NCI-H2171 treated with DMSO at 0.1 percent for 48 hours (cell line): Measurements from ENCODE around the gene CORO2B.

Experiments used
- DNase-seq: peaks from one replicate; lab custom pipeline; 2025; lab: John Stamatoyannopoulos, UW

The CORO2B gene, protein sequence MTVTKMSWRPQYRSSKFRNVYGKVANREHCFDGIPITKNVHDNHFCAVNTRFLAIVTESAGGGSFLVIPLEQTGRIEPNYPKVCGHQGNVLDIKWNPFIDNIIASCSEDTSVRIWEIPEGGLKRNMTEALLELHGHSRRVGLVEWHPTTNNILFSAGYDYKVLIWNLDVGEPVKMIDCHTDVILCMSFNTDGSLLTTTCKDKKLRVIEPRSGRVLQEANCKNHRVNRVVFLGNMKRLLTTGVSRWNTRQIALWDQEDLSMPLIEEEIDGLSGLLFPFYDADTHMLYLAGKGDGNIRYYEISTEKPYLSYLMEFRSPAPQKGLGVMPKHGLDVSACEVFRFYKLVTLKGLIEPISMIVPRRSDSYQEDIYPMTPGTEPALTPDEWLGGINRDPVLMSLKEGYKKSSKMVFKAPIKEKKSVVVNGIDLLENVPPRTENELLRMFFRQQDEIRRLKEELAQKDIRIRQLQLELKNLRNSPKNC

DNA sequence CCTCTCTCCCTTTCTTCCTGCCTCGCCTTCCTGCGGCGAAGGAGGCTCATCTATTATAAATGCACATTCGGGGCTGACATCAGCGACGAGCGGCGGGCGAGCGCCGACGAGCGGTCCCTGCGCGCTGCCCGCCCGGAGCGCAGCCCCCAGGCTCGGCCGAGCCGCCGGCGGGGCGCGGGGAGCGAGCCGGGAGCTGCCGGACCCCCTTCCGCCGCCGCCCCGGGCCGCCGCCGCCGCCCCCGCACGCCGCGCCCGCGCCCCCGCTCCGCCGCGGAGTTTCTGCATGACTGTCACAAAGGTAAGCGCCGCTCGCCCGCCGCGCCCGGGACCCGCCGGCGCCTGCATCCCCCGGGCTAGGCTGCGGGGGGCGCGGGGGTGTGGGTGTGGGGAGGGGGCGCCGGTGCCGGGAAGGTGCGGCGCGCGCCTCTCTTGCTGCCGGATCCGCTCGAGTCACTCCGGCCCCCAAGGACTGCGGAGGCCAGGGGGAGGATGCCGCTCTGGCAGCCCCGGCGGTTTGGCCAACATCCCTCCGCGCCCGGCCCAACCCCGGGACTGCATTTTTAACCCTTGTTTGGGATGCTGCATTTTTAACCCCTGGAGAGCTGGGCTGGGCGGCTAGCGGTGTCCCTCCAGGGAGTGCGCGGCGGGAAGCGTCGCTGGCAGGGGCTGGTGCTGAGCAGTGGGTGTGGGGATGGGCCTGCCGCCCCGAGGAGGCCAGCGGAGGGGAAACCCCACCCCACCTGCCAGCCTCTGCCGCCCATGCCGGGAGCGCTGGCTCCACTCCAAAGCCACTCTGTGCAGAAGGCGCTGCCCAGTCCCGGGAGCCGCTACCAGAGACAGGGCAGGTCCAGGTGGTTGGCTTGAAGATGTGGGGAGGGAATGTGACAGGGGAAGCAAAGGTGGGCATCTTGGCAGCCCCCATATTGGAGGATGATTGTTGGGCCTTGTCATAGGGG, at the start of gene CORO2B:
Gene CORO2B (plus strand): TSS at position 14 of the 956 bp plus-strand sequence. CDS start 270 bp downstream, at position 284.
- DNase-seq, result peak; percentile 53

DNA sequence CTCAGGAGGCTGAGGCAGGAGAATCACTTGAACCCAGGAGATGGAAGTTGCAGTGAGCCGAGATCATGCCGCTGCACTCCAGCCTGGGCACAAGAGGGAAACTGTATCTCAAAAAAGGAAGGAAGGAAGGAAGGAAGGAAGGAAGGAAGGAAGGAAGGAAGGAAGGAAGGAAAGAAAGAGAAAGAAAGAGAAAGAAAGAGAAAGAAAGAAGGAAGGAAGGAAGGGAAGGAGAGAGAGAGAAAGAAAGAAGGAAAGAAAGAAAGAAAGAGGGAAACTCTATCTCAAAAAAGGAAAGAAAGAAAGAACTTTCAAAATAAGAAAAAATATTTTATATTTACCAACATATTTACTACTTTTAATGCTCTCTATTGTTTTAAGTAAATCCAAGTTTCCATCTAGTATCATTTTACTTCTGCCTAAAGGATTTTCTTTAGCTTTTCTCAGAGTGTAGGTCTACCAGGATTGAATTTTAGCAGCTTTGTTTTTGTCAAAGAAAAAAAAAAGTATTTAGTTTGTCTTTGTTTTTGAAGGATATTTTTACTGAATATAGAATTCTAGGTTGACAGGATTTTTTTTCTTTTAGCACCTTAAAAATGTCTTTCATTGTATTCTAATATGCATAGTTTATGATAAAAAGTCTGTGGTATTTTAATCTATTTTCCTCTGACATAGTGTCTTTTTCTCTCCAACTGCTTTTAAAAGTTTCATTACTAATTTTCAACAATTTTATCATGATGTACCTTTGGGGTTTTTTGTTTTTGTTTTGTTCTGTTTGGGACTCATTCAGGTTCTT, 47.2 kb upstream of the CORO2B start:
- no peak for DNase-seq

DNA sequence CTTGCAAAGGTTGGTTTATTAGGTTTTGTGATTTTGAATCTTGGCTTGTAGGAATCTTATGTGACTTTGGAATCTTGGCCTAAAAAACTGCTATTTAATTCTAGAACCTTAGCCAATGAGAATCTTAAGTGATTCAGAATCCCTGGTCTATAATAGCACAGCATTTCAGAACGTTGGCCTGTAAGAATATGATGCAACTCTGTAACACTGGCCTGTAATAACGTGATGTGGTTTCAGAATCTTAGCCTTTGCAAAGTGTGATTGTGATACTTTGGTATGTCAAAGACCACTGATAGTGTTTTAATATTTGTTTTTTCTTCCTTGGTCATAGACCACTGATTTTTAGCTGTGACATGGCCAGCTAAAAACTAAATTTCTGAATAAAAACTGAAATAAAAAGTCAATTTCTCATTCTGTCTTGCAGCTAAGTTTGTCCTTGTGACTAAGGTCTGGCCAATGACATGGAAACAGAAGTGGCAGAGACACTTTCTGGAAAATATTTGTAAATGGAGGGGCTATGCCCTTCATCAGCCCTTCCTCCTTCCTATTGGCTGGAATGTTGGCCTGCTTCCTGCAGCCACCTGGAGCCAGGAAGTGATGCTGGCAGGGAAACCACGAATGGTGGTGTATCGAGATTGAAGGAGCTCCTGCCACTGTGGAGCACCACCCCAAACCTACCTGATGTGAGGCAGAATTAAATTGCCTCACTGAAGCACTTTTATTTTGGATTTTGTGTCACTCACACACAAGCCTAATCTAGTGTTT, 42.3 kb upstream of the CORO2B start:
- no peak for DNase-seq

DNA sequence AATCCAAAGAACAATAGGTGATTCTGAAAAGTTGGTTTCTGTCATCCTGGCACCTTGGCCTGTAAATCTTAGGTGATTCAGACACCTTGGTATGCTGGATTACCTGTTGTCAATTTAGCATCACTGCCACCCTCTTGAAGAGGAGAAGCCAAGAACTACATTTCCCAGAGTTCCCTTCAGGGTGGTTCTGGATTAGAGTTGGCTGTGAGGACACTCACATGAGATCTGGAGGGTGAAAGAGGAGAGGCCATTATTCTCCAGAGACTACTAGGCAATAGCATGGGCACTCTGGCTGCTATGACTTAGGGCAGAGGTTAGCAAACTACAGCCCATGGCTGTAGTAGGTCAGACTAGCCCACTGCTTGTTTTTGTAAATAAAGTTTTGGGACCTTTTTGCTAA, 41.7 kb upstream of the CORO2B start:
- DNase-seq, result no peak

DNA sequence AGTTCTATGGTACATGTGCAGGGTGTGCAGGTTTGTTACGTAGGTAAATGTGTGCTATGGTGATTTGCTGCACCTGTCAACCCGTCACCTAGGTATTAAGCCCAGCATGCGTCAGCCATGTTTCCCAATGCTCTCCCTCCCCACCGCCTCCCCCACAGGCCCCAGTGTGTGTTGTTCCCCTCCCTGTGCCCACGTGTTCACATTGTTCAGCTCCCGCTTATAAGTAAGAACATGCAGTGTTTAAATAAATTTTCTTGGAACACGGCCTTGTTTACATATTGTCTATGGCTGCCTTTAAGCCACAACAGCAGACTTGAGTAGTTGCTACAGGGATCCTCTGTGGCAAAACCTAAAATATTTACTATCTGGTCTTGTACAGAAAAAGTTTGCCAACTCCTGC, 41.3 kb upstream of the CORO2B start:
- DNase-seq, result no peak

DNA sequence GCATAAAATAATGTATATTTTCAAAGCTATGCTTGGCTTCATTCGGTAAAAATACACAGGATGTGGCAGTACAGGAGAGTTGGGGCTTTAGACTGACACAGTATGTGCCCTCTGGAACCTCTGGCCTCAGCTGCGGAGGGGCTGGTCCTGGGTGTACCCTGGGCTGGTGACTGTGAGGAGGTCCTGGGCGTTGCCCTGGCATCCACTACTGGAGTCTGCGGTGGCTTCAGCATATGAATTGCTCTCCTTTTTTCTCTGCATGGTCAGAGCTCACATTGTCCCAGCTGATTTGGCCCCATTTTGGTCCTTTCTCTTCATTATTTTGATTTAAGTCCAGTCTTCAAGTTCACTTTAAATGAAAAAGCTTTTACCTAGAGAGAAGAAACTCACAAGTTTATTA, 40.5 kb upstream of the CORO2B start:
- DNase-seq, result no peak

DNA sequence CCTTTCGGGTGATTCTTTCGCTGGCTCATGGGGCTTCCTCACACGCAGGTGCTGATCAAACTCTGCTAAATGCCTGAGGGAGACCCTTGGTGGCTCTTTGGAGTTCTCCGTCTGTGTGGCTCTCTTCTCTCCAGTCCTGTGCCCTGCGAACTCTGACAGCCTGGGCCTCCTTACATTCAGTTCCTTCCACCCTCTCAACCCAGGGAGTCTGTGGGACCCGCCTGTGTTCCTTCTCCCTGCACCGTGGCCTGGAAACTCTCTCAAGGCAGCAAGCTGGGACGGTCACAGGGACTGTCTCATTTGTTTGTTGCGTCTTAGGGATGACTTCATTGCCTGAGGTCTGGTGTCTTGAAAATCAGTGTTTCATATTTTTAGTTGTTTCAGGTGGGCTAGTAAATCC, 37.0 kb upstream of the CORO2B start:
- DNase-seq, result no peak

DNA sequence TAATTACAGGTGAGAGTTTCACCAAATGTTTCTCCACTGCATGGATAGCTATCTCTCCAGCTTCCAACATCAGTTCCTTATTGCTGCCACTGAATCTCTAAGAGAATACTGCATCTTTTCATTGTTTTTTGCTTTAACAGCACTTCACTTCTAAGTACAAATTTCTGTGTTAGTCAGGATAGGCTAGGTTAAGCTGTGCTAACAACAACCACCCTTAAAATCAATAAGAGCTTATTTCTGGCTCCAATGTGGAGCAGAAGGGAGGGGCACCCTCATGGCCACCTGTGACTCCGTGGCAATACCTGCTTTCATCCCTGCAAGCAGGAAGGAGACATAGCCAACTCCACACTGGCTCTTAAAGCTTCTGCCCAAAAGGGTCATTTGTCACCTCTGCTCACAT, 36.4 kb upstream of the CORO2B start:
- no peak for DNase-seq

DNA sequence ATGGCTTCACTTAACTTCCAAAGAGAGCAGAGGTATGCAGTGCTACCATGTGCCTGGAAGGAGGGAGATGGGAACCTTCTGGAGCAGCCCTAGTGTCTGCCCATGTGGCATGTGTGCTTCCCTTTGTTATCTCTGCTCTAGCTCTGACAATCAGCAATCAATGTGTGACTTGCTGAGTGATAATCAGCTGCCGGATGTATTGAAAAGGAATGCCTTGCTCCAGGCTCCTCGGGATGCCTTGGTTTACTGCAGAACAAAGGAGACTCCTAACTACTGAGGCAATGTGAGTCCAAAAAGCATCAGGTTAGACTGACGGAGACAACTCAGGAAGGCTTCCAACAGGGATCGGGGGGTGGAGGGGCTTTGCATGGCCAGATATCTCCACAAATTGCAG, 36.0 kb upstream of the CORO2B start:
- no peak for DNase-seq

DNA sequence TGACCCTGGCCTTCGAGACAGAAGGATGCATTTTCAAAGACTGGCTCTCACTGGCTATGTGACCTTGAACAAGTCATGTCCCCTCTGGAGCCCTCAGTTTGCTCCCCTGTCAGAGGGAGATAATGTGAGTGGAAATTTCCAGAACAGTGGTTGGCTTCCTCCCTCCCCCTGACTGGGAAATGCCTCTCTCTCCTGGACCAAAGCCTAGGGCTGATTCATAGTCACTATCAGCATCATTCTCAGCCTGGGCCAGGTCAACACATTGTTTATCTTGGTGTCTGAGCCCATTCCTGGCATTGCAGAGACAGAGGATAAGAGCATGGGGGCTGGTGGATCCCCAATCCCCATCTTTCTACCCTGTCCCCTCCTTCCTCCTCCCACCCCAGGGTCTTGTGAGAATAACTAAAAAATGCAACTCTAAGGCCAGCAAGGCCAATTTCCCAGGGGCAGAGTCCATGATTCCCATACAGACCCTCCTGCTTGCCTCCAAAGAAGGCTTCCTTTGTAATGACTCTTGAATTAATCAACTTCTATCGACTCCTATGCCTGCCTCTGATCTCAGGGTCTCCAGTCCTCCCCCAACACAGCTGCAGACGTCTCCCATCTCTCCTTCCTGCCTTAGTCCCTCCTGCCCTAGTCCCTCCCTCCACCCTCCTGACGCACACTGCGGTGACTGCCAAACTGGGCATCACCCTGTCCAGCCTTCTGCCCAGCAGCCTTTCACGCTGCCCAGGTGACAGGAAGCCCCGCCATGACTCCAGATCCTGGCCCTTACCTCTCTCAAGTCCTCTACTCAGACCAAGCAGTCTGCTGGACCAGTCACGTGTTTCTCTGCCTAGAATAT, 35.4 kb upstream of the CORO2B start:
- DNase-seq, result no peak

DNA sequence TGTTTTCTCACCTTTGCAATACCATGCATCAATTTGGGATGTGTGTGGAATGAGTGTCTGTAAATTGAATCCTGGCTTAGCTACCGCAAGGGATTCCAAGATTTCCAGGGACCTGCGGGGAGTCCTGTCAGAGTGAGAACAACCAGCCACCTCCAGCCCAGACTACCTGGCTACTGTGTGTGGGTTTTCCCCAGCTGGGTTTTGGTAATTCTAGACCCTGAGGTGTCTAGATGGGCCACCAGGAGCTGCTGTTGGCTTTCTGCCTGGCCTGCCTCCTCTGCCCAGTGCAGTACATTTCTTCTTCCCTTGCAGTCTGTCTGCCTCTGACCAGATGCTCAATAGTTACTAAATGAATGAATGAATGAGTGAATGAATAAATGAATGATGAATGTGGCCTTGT, 32.5 kb upstream of the CORO2B start:
- no peak for DNase-seq

DNA sequence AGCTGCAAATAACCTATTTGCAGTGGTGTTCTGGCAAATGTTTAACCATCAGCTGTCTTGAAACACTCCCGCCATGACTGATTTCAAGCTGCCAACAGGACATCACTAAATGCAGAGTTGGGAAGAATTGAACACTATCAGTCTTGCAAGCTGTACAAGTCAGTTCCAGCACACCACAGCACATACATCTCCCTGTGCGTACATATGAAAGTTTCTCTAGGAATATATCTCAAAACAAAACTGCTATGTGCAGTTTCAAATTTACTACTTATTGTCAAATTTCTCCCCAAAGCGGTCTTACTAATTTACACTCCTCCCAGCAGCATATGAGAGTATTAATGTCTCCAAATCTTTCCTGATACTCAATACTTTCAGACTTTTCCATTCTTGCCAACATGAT, 30.4 kb upstream of the CORO2B start:
- DNase-seq, result no peak

DNA sequence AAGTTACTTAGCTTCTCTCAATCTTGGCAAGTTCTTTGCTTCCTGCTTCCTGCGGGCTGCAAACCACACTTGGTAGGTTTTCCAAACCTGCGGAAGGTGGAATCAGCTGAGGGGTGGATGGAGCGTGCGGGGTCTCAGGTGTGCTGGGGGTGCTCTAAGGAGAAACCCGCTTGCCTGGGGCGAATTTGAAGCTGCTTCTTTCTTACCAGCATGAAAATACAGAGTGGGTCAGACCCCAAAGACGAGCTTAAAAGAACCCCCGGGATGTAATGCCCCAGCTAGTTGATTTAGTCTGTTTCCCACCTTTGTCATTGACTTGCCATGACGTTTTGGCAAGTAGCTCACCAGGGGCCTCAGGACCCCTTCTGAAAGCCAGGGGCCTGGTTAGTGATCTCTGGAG, 28.8 kb upstream of the CORO2B start:
- DNase-seq, result no peak

DNA sequence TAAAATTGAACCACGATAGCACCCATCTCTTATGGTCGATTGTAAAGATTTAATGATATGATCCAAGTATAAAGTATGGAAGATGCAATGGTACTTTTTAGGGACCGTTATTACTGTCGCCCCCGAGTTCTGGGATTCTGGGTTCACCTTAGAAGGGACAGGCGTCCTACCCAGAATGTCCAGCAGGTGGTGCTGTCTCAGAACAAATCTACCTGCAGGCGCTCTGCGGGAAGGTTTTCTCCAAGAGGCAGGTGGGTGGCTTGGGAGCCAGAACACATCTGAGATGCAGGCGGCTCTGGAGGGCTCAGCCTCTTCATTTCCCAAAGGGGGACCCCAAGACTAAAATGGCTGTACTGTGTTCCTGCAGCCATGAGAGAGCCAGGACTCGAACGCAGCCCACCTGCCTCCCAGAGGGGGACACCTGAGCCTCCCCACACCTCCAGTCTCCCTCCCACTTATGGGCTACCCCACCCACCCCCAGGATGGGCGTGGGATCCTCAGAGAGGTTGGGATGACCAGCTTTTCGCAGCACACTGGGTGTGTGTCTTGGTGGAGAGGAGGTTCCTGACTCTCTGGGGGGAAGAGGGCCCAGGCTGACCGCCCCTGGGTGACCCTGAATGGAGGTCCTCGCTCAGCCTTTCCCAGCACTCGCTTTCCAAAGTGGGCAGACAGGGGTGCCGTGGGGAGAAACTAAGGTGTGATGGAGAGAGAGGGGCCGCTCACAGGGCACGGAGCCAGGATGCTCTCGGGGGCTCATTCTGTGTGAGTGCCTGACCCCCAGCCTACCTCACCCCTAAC, 28.1 kb upstream of the CORO2B start:
- peak; percentile 77 for DNase-seq

DNA sequence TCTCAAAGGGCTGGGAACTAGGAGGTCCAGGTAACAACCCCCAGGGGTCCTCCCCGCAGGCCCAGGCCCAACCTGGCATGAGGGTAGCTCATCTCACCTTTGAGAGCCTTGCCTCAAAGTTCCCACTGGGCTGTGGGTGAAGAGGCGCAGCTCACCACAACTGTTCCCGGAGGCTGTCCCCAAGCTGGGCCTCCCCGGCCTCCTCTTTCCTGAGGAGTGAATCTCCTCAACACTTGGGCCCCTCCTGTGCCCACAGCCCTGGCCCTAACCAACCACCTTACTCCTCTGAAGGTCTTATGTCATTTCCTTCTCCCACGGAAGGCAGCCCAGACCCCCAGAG, 27.5 kb upstream of the CORO2B start:
- DNase-seq, result no peak

DNA sequence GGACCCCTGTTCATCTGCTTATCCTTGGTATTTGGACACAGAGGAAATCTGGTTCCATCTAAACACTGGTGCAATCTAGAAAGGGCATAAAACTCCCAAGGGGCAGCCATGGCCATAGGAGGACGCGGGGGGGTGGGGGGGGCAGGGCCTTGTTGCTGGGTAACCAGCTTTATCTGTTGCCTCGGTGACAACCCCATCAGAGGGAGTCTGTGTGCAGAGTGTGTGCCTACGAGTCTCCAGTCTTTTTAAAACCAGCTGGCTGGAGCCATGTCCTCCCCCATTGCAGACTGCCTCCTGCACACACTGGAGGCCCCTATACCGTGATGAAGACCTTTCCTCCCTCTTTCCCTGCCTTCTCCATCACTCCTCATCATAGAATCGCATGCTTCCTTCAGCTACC, 26.4 kb upstream of the CORO2B start:
- DNase-seq, result no peak

DNA sequence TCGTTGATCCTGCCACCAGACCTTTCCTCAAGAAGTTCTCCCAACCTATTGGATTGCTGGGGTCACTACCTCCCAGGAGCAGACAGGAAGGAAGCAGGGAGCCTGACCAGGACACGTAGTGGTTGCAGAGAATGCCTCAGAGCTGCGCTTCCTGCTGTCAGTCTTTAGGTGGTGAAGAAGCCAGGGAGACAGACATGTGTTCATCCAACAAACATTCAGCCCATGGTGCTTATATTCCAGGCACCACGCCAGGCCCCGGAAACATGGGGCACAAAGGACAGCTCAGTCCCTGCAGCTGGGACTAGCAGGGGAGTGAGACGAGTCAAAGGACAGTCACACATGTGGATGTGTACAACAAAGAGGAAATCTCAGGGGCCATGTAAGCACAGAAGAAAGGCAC, 26.0 kb upstream of the CORO2B start:
- no peak for DNase-seq

DNA sequence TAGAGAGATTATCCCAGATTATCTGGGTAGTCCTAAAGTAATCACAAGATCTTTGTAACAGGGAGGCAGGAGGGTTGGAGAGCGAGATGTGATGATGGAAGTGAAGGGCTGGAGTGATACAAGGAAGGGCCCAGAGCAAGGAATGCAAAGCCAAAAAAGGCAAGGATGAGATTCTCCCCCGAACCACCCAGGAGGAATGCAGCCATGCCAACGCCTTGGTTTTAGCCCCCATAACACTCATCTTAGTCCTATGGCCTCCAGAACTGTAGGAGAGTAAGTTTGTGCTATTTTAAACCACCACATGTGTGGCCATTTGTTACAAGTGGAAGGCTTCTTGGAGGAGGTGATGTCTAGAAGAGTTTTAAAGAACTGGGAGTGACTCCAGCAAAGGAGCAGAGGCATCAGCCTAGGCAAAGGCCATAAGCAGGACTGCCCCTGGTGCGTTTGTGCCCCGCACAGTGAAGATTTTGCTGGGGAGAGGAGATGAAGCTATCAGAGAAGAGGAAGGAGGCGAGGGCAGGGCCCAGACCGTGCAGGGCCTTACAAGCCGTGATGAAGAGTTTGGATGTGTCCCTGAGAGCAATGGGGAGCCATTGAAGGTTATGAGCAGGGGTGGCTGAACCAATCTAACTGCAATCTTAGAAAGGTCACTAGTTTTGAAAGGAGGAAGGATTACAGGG, 25.3 kb upstream of the CORO2B start:
- DNase-seq, result no peak
